HFFc6 (cell line): ENCODE measurements around the gene ESPNL. TPM values are rescaled to one million over a fixed set of nuclear protein-coding genes. Genes with fewer than 3 reads are reported as not detected.
A peak's percentile ranks its signal among the peaks of the same experiment; 100 is the strongest.

Source experiments
- DNase-seq: peaks from one replicate; pipeline ENCODE4 v3.0.0-alpha.2; 2018
- H3K27ac Mint-ChIP-seq: 2 replicates; pipeline ENCODE4 v1.8.0; 2020; ENCODE audit warnings: mild to moderate bottlenecking, mixed read lengths
- H3K27me3 Mint-ChIP-seq: 2 replicates; pipeline ENCODE4 v1.8.0; 2021; ENCODE audit warnings: mild to moderate bottlenecking, moderate library complexity, mixed read lengths; ENCODE audit not compliant: insufficient read depth
- H3K36me3 Mint-ChIP-seq: 2 replicates; pipeline ENCODE4 v1.8.0; 2021; ENCODE audit warnings: low read depth, mixed read lengths
- H3K4me1 Mint-ChIP-seq: 2 replicates; pipeline ENCODE4 v1.8.0; 2020; ENCODE audit warnings: low read depth, mixed read lengths
- H3K4me3 Mint-ChIP-seq: 2 replicates; pipeline ENCODE4 v1.8.0; 2020; ENCODE audit warnings: mild to moderate bottlenecking, moderate library complexity, mixed read lengths
- H3K9me3 Mint-ChIP-seq: 2 replicates; pipeline ENCODE4 v1.8.0; 2020; ENCODE audit warnings: mild to moderate bottlenecking, mixed read lengths
- CTCF ChIP-seq: fragments of 200-600 bp; sonication (generic); IDR thresholded peaks from 2 replicates; pipeline ENCODE4 v1.5.0; 2021; ENCODE audit warnings: antibody characterized with exemption, mild to moderate bottlenecking
- total RNA-seq, 6 experiments: library from RNA; stranded (reverse); fragmentation: NEBNext Ultra II Directional; extraction: Animal tissue kit (Norgen Biotek cat#: 25700); gene quantifications; 2 replicates in 1 of 6; 3 replicates in 5 of 6; pipeline ENCODE4 v1.2.3, GENCODE V29; 2021

The ESPNL gene
- total RNA-seq, 6 experiments from 2014 or later: 1.0 to 3.0 (median 2.6) TPM

GRCh38 chr2:238060096-238060541 is 40.0 kb upstream of the ESPNL start:
- Mint-ChIP-seq H3K27me3 (peaks cover 3% of the 10 kb centered on the region), H3K4me3 (peak overlapping the region; percentile 90), H3K27ac (peak overlapping the region; percentile 86), H3K4me1 (peaks cover 22% of the 10 kb centered on the region), H3K36me3 (peaks cover 15% of the 10 kb centered on the region), H3K9me3 (no peaks in the 10 kb centered on the region)
- no peak for TF ChIP-seq CTCF
- no peak for DNase-seq

- H3K4me1 Mint-ChIP-seq: peaks cover 22% of the 10 kb centered on the region
- H3K27me3 Mint-ChIP-seq: peaks cover 3% of the 10 kb centered on the region
- no peak for TF ChIP-seq CTCF
- DNase-seq: peak; percentile 92
- peaks cover 15% of the 10 kb centered on the region for H3K36me3 Mint-ChIP-seq
- H3K9me3 Mint-ChIP-seq: no peaks in the 10 kb centered on the region
- H3K4me3 Mint-ChIP-seq: peak within 1 kb of the TSS; percentile 90
- peak within 1 kb of the TSS; percentile 86 for H3K27ac Mint-ChIP-seq
Observed at GRCh38 chr2:238060542-238061314, 39.4 kb upstream of the ESPNL start, which contains the start of gene SCLY. TSS of gene SCLY (plus strand) at chr2:238061001. CDS start at chr2:238061055, 54 bp downstream.

- Mint-ChIP-seq H3K27me3 (peaks cover 3% of the 10 kb centered on the region), H3K36me3 (peaks cover 21% of the 10 kb centered on the region), H3K27ac (peak overlapping the region; percentile 76), H3K4me3 (peak overlapping the region; percentile 90), H3K4me1 (peaks cover 22% of the 10 kb centered on the region), H3K9me3 (no peaks in the 10 kb centered on the region)
- DNase-seq: peak; percentile 22
- TF ChIP-seq CTCF: no peak
Observed at GRCh38 chr2:238061315-238062202, 38.6 kb upstream of the ESPNL start.

- H3K9me3 Mint-ChIP-seq: no peaks in the 10 kb centered on the region
- DNase-seq: no peak
- peaks cover 23% of the 10 kb centered on the region for H3K36me3 Mint-ChIP-seq
- peaks cover 22% of the 10 kb centered on the region for H3K4me1 Mint-ChIP-seq
- H3K27me3 Mint-ChIP-seq: peaks cover 2% of the 10 kb centered on the region
- H3K27ac Mint-ChIP-seq: no peak overlapping the region
- no peak overlapping the region for H3K4me3 Mint-ChIP-seq
- no peak for TF ChIP-seq CTCF
Observed at GRCh38 chr2:238063414-238064189, 36.5 kb upstream of the ESPNL start.

GRCh38 chr2:238064376-238064775 is 35.8 kb upstream of the ESPNL start:
- peaks cover 18% of the 10 kb centered on the region for H3K36me3 Mint-ChIP-seq
- no peak for TF ChIP-seq CTCF
- no peak overlapping the region for H3K27ac Mint-ChIP-seq
- H3K9me3 Mint-ChIP-seq: no peaks in the 10 kb centered on the region
- peaks cover 19% of the 10 kb centered on the region for H3K4me1 Mint-ChIP-seq
- DNase-seq: no peak
- H3K27me3 Mint-ChIP-seq: no peaks in the 10 kb centered on the region; the same call in 1 of the 2 replicates
- no peak overlapping the region for H3K4me3 Mint-ChIP-seq
